HUES64 (cell line): ENCODE measurements around the gene FIGN.

Experiments
- H3K27ac ChIP-seq: 2 replicates; pipeline ENCODE4 v1.7.0; 2013; ENCODE audit warnings: low read depth, low read length, inconsistent platforms
- H3K27me3 ChIP-seq: 2 replicates; pipeline ENCODE4 v1.6.1; 2013; ENCODE audit warnings: mild to moderate bottlenecking, low read length; ENCODE audit not compliant: insufficient read depth
- H3K36me3 ChIP-seq: 2 replicates; pipeline ENCODE4 v1.6.1; 2013; ENCODE audit warnings: mild to moderate bottlenecking, low read length; ENCODE audit not compliant: insufficient read depth
- H3K4me1 ChIP-seq: 2 replicates; pipeline ENCODE4 v1.6.1; 2013; ENCODE audit warnings: mild to moderate bottlenecking, low read length, moderate library complexity; ENCODE audit not compliant: insufficient read depth
- H3K4me3 ChIP-seq: 2 replicates; pipeline ENCODE4 v1.5.1; 2013; ENCODE audit warnings: mild to moderate bottlenecking, low read length, moderate library complexity
- H3K9ac ChIP-seq: 2 replicates; pipeline ENCODE4 v1.6.1; 2013; ENCODE audit warnings: mild to moderate bottlenecking, low read depth, low read length
- H3K9me3 ChIP-seq: 2 replicates; pipeline ENCODE4 v1.6.1; 2013; ENCODE audit warnings: low read depth, low read length; ENCODE audit not compliant: insufficient read depth
- WGBS: fragments of 150-250, 120-280 bp; methylation state at CpG from one replicate; pipeline ENCODE4 v1.1.7; 2013; ENCODE audit warnings: missing lambda C conversion rate; 5-methylcytosine and 5-hydroxymethylcytosine counted together

The FIGN gene

GRCh38 chr2:163764566-163764965 is 28.8 kb upstream of the FIGN start:
- 95% methylated on average over 3 of the region's 3 CpGs for WGBS
- H3K27ac ChIP-seq: no peak overlapping the region
- H3K36me3 ChIP-seq: no peaks in the 10 kb centered on the region
- H3K4me3 ChIP-seq: no peak overlapping the region
- no peak overlapping the region for H3K9ac ChIP-seq
- H3K4me1 ChIP-seq: no peaks in the 10 kb centered on the region
- H3K9me3 ChIP-seq: no peaks in the 10 kb centered on the region
- H3K27me3 ChIP-seq: no peaks in the 10 kb centered on the region

- no peaks in the 10 kb centered on the region for H3K27me3 ChIP-seq
- peaks cover 6% of the 10 kb centered on the region for H3K4me1 ChIP-seq
- H3K4me3 ChIP-seq: no peak overlapping the region
- no peak overlapping the region for H3K9ac ChIP-seq
- no peaks in the 10 kb centered on the region for H3K36me3 ChIP-seq
- H3K9me3 ChIP-seq: no peaks in the 10 kb centered on the region
- 90% methylated on average over 2 of the region's 2 CpGs for WGBS
- H3K27ac ChIP-seq: no peak overlapping the region
Measured at GRCh38 chr2:163759013-163759412, 23.2 kb upstream of the FIGN start.

GRCh38 chr2:163757814-163758213 is 22.0 kb upstream of the FIGN start:
- 19% methylated on average over 1 of the region's 1 CpG for WGBS
- H3K4me3 ChIP-seq: no peak overlapping the region
- H3K27me3 ChIP-seq: no peaks in the 10 kb centered on the region

GRCh38 chr2:163756588-163756987 is 20.8 kb upstream of the FIGN start:
- H3K4me3 ChIP-seq: no peak overlapping the region
- H3K9ac ChIP-seq: no peak overlapping the region
- H3K9me3 ChIP-seq: no peaks in the 10 kb centered on the region
- H3K4me1 ChIP-seq: peaks cover 14% of the 10 kb centered on the region
- no peaks in the 10 kb centered on the region for H3K27me3 ChIP-seq
- H3K27ac ChIP-seq: no peak overlapping the region
- no peaks in the 10 kb centered on the region for H3K36me3 ChIP-seq
- WGBS: 92% methylated on average over 4 of the region's 4 CpGs

More at GRCh38 chr2:163757814-163758213, 22.0 kb upstream of the FIGN start:
- peaks cover 6% of the 10 kb centered on the region for H3K4me1 ChIP-seq
- H3K9me3 ChIP-seq: no peaks in the 10 kb centered on the region
- H3K9ac ChIP-seq: no peak overlapping the region
- no peaks in the 10 kb centered on the region for H3K36me3 ChIP-seq
- no peak overlapping the region for H3K27ac ChIP-seq

GRCh38 chr2:163755366-163755765 is 19.6 kb upstream of the FIGN start:
- Histone ChIP-seq H3K9me3 (no peaks in the 10 kb centered on the region), H3K36me3 (no peaks in the 10 kb centered on the region), H3K9ac (no peak overlapping the region), H3K4me1 (peaks cover 14% of the 10 kb centered on the region), H3K27ac (no peak overlapping the region), H3K4me3 (no peak overlapping the region), H3K27me3 (no peaks in the 10 kb centered on the region)
- WGBS: 100% methylated on average over 2 of the region's 2 CpGs

GRCh38 chr2:163753726-163754125 is 17.9 kb upstream of the FIGN start:
- no peak overlapping the region for H3K4me3 ChIP-seq
- no peak overlapping the region for H3K9ac ChIP-seq
- H3K27me3 ChIP-seq: no peaks in the 10 kb centered on the region
- no peaks in the 10 kb centered on the region for H3K36me3 ChIP-seq
- no peak overlapping the region for H3K27ac ChIP-seq
- no peaks in the 10 kb centered on the region for H3K9me3 ChIP-seq
- 96% methylated on average over 2 of the region's 2 CpGs for WGBS
- peaks cover 14% of the 10 kb centered on the region for H3K4me1 ChIP-seq

- H3K9ac ChIP-seq: no peak overlapping the region
- H3K27ac ChIP-seq: no peak overlapping the region
- no peaks in the 10 kb centered on the region for H3K9me3 ChIP-seq
- 89% methylated on average over 5 of the region's 5 CpGs for WGBS
- H3K36me3 ChIP-seq: no peaks in the 10 kb centered on the region
- no peak overlapping the region for H3K4me3 ChIP-seq
- no peaks in the 10 kb centered on the region for H3K27me3 ChIP-seq
- H3K4me1 ChIP-seq: peaks cover 8% of the 10 kb centered on the region; the same call in 1 of the 2 replicates
Measured at GRCh38 chr2:163752267-163752666, 16.5 kb upstream of the FIGN start.

- H3K4me3 ChIP-seq: no peak overlapping the region
- no peaks in the 10 kb centered on the region for H3K36me3 ChIP-seq
- H3K9ac ChIP-seq: no peak overlapping the region
- no peaks in the 10 kb centered on the region for H3K9me3 ChIP-seq
- no peak overlapping the region for H3K27ac ChIP-seq
- H3K27me3 ChIP-seq: no peaks in the 10 kb centered on the region
- H3K4me1 ChIP-seq: peaks cover 8% of the 10 kb centered on the region; the same call in 1 of the 2 replicates
Measured at GRCh38 chr2:163751696-163752095, 15.9 kb upstream of the FIGN start.

GRCh38 chr2:163748420-163748819 is 12.6 kb upstream of the FIGN start:
- Histone ChIP-seq H3K4me3 (no peak overlapping the region), H3K4me1 (peaks cover 8% of the 10 kb centered on the region; the same call in 1 of the 2 replicates), H3K27me3 (no peaks in the 10 kb centered on the region), H3K27ac (no peak overlapping the region), H3K36me3 (no peaks in the 10 kb centered on the region), H3K9me3 (no peaks in the 10 kb centered on the region), H3K9ac (no peak overlapping the region)

GRCh38 chr2:163741435-163741834 is 5.6 kb upstream of the FIGN start:
- Histone ChIP-seq H3K27me3 (no peaks in the 10 kb centered on the region), H3K9me3 (no peaks in the 10 kb centered on the region), H3K4me1 (peaks cover 8% of the 10 kb centered on the region), H3K4me3 (no peak overlapping the region), H3K9ac (no peak overlapping the region), H3K27ac (no peak overlapping the region), H3K36me3 (no peaks in the 10 kb centered on the region)
- WGBS: 96% methylated on average over 5 of the region's 5 CpGs

GRCh38 chr2:163737563-163737962 is 1.8 kb upstream of the FIGN start:
- no peak overlapping the region; the same call in 1 of the 2 replicates for H3K9ac ChIP-seq
- H3K9me3 ChIP-seq: no peaks in the 10 kb centered on the region
- WGBS: 64% methylated on average over 2 of the region's 2 CpGs

GRCh38 chr2:163737190-163737439 is 1.3 kb upstream of the FIGN start:
- Histone ChIP-seq H3K4me3 (peak overlapping the region; percentile 92), H3K36me3 (no peaks in the 10 kb centered on the region), H3K4me1 (peaks cover 33% of the 10 kb centered on the region), H3K27ac (peak overlapping the region; percentile 97), H3K27me3 (no peaks in the 10 kb centered on the region), H3K9me3 (no peaks in the 10 kb centered on the region), H3K9ac (peak overlapping the region; percentile 98)
- WGBS: 6% methylated on average over 5 of the region's 5 CpGs

More at GRCh38 chr2:163737563-163737962, 1.8 kb upstream of the FIGN start:
- H3K27ac ChIP-seq: no peak overlapping the region
- H3K4me1 ChIP-seq: peaks cover 28% of the 10 kb centered on the region
- H3K4me3 ChIP-seq: peak overlapping the region; percentile 92
- no peaks in the 10 kb centered on the region for H3K27me3 ChIP-seq
- no peaks in the 10 kb centered on the region for H3K36me3 ChIP-seq
